ENCODE measurements around the gene TRPV3.

DNA sequence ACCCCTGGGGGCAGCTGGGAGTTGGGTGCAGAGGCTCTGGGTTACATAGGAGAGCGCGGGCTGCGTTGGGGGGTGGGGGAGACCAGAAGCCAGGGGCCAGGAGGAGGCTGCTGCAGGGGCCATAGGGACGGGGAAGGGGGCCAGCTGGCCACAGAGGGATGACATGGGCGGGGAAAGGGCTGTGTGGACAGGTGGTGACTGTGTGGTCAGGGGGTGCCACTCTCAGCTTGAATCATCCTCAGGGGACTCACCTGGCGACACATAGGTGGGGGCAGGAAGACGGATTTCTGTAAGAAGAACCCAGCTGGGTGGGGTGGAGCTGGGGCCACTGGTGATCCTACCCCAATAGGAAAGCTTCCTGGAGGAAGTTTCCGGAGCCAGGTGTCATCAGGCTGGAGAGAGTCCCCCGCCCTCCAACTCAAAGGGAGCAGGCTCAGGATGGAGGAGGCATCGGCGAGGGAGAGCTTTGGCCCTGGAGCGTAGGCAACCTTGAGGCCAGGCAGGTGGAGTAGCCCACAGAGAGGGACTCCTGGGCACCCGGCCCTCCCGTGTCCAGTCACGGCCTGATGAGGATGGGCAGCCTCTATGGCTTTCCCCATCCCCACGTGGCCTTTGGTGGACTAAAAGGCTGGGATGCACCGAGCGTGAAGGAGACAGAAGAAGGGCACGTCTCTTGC is 1.2 kb downstream of the TRPV3 start:
- TF ChIP-seq, protein P1, sequence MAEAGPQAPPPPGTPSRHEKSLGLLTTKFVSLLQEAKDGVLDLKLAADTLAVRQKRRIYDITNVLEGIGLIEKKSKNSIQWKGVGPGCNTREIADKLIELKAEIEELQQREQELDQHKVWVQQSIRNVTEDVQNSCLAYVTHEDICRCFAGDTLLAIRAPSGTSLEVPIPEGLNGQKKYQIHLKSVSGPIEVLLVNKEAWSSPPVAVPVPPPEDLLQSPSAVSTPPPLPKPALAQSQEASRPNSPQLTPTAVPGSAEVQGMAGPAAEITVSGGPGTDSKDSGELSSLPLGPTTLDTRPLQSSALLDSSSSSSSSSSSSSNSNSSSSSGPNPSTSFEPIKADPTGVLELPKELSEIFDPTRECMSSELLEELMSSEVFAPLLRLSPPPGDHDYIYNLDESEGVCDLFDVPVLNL (CRISPR knock-in tag; IDR thresholded peaks at IDR 0.05; ENCODE audit: borderline replicate concordance, low read depth): no peak
- TF ChIP-seq, protein P2, sequence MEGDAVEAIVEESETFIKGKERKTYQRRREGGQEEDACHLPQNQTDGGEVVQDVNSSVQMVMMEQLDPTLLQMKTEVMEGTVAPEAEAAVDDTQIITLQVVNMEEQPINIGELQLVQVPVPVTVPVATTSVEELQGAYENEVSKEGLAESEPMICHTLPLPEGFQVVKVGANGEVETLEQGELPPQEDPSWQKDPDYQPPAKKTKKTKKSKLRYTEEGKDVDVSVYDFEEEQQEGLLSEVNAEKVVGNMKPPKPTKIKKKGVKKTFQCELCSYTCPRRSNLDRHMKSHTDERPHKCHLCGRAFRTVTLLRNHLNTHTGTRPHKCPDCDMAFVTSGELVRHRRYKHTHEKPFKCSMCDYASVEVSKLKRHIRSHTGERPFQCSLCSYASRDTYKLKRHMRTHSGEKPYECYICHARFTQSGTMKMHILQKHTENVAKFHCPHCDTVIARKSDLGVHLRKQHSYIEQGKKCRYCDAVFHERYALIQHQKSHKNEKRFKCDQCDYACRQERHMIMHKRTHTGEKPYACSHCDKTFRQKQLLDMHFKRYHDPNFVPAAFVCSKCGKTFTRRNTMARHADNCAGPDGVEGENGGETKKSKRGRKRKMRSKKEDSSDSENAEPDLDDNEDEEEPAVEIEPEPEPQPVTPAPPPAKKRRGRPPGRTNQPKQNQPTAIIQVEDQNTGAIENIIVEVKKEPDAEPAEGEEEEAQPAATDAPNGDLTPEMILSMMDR (IDR thresholded peaks at IDR 0.05): no peak
- TF ChIP-seq NFYB (CRISPR knock-in tag; conservative IDR thresholded peaks at IDR 0.05; ENCODE audit: low read depth) (no peak), USF2 (CRISPR knock-in tag; IDR thresholded peaks at IDR 0.05) (no peak), TEAD1 (CRISPR knock-in tag; IDR thresholded peaks at IDR 0.05) (no peak), TCF7 (CRISPR knock-in tag; IDR thresholded peaks at IDR 0.05; ENCODE audit: low read depth) (no peak), JAZF1 (CRISPR knock-in tag; IDR thresholded peaks at IDR 0.05) (no peak), NR3C1 (CRISPR knock-in tag; conservative IDR thresholded peaks at IDR 0.05; ENCODE audit: low read depth) (no peak), GABPB1 (CRISPR knock-in tag; IDR thresholded peaks at IDR 0.05) (no peak), MYBL2 (CRISPR knock-in tag; IDR thresholded peaks at IDR 0.05) (no peak), CREB1 (CRISPR knock-in tag; IDR thresholded peaks at IDR 0.05) (no peak), NFE2L1 (CRISPR knock-in tag; IDR thresholded peaks at IDR 0.05) (no peak)
- TF ChIP-seq, protein P3, sequence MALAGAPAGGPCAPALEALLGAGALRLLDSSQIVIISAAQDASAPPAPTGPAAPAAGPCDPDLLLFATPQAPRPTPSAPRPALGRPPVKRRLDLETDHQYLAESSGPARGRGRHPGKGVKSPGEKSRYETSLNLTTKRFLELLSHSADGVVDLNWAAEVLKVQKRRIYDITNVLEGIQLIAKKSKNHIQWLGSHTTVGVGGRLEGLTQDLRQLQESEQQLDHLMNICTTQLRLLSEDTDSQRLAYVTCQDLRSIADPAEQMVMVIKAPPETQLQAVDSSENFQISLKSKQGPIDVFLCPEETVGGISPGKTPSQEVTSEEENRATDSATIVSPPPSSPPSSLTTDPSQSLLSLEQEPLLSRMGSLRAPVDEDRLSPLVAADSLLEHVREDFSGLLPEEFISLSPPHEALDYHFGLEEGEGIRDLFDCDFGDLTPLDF (CRISPR knock-in tag; IDR thresholded peaks at IDR 0.05): no peak
- TF ChIP-seq, protein P4, sequence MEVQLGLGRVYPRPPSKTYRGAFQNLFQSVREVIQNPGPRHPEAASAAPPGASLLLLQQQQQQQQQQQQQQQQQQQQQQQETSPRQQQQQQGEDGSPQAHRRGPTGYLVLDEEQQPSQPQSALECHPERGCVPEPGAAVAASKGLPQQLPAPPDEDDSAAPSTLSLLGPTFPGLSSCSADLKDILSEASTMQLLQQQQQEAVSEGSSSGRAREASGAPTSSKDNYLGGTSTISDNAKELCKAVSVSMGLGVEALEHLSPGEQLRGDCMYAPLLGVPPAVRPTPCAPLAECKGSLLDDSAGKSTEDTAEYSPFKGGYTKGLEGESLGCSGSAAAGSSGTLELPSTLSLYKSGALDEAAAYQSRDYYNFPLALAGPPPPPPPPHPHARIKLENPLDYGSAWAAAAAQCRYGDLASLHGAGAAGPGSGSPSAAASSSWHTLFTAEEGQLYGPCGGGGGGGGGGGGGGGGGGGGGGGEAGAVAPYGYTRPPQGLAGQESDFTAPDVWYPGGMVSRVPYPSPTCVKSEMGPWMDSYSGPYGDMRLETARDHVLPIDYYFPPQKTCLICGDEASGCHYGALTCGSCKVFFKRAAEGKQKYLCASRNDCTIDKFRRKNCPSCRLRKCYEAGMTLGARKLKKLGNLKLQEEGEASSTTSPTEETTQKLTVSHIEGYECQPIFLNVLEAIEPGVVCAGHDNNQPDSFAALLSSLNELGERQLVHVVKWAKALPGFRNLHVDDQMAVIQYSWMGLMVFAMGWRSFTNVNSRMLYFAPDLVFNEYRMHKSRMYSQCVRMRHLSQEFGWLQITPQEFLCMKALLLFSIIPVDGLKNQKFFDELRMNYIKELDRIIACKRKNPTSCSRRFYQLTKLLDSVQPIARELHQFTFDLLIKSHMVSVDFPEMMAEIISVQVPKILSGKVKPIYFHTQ (CRISPR knock-in tag; IDR thresholded peaks at IDR 0.05): no peak
